IPS-15b (cell line): Measurements from ENCODE around the gene CCN2.
"Not testable (repeated sequence)": the region's sequence is repeated elsewhere in the genome, so short reads cannot be mapped to it uniquely, and the experiment has no call there.

Source experiments
- H3K27me3 ChIP-seq: one replicate; pipeline ENCODE4 v1.6.1; 2013; ENCODE audit warnings: low read length; ENCODE audit not compliant: control insufficient read depth, insufficient read depth
- H3K36me3 ChIP-seq: one replicate; pipeline ENCODE4 v1.6.1; 2013; ENCODE audit warnings: low read length; ENCODE audit not compliant: control insufficient read depth, insufficient read depth
- H3K4me1 ChIP-seq: one replicate; pipeline ENCODE4 v1.6.1; 2013; ENCODE audit warnings: mild to moderate bottlenecking, low read length; ENCODE audit not compliant: control insufficient read depth, insufficient read depth
- H3K4me3 ChIP-seq: one replicate; pipeline ENCODE4 v1.5.1; 2013; ENCODE audit warnings: low read depth, low read length
- H3K9ac ChIP-seq: one replicate; pipeline ENCODE4 v1.6.1; 2013; ENCODE audit warnings: low read depth, mild to moderate bottlenecking, low read length
- H3K9me3 ChIP-seq: one replicate; pipeline ENCODE4 v1.6.1; 2013; ENCODE audit warnings: mild to moderate bottlenecking, low read length; ENCODE audit not compliant: control insufficient read depth, insufficient read depth

CCN2 gene

DNA sequence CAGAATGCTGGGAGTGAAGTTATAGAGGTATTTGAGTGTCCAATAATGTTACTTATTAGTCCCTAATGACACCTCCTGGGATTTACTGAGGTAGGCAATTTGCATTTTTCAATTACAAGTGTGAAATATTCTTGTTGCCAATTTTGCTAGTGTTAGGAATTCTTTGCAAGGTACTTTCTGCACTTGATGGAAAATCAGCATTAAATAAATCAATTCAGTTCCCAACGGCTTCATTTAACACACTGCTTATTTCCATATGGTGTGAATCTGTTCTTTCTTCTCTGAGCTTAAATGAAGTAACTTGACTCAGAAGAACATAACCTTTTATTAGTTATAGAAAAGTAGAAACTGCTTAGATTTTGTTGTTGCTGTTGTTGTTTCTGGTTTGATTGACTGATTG is 21.2 kb downstream of the CCN2 start:
- Histone ChIP-seq H3K9ac (no peak overlapping the region), H3K27me3 (no peaks in the 10 kb centered on the region), H3K9me3 (no peaks in the 10 kb centered on the region), H3K36me3 (no peaks in the 10 kb centered on the region), H3K4me3 (no peak overlapping the region), H3K4me1 (no peaks in the 10 kb centered on the region)

DNA sequence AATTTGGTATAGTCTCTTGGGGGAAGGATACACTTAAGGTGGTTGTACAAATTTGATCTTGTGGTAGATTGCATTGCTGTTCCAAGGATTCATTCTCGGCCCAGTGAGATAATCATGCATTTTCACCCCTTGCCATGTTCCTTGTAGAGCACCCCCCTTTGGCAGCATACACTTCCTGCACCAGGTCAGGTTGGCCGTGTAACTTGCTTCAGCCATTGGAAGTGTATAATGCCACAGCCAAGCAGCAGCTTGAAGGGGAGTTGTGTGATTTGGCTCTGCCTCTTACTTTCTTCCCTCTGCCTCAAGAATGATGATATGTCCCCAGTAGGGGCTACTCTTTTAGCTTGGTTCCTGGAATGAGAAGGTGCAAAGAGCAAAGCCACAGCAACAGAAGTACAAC is 21.9 kb downstream of the CCN2 start:
- H3K36me3 ChIP-seq = no peaks in the 10 kb centered on the region
- H3K9me3 ChIP-seq = no peaks in the 10 kb centered on the region
- H3K4me1 ChIP-seq = no peaks in the 10 kb centered on the region
- no peak overlapping the region for H3K9ac ChIP-seq
- no peak overlapping the region for H3K4me3 ChIP-seq
- H3K27me3 ChIP-seq = no peaks in the 10 kb centered on the region

DNA sequence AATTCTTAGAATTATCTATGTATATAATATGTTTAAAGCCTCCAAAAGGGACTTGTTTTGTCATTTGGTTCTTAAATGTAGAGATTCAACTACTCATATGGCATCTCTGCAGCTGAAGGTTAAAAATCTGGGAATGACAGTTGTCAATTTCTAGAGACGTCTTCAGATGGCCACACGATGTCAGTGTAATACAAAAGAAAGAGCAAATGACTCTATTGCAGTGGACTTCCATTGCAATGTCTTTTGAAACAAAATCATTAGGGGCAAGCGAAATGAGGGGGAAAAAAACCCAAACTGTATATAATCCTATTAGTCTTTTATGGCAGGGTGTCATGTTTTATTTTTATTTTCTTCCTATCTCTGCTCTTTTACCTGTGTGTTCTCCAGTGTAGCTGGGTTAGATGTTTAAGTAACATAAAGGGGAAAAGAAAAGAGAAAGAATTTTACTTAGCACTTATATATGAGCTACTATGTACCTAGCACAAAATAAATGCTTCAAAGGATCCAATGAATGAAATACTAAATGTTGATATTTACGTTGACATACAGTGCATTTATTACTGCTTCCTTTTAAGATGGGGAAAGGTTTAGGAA is 26.2 kb downstream of the CCN2 start:
- Histone ChIP-seq H3K9me3 (no peaks in the 10 kb centered on the region), H3K36me3 (no peaks in the 10 kb centered on the region), H3K4me3 (no peak overlapping the region), H3K4me1 (no peaks in the 10 kb centered on the region), H3K9ac (no peak overlapping the region), H3K27me3 (no peaks in the 10 kb centered on the region)

DNA sequence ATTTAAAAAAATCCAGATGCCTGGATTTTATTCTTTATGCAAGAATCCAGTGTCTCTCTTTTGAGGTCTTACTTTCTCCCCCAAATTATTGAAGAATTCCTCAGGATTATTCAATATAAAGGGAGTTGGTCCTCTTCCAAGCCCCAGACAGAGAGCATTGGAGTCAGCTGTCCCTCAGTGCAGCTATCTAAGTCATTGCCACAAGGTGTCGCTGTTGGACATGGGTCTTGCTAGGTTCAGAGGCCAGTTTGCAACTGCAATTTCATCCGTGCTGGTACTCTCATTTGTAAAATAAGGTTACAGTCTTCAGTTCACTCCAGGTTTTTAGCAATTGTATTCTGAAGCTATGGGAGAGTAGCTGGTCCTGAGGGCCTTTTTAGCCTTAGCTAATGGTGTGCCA is 27.8 kb downstream of the CCN2 start:
- Histone ChIP-seq H3K9ac (no peak overlapping the region), H3K4me1 (no peaks in the 10 kb centered on the region), H3K27me3 (no peaks in the 10 kb centered on the region), H3K36me3 (peaks cover 8% of the 10 kb centered on the region), H3K4me3 (no peak overlapping the region), H3K9me3 (no peaks in the 10 kb centered on the region)

DNA sequence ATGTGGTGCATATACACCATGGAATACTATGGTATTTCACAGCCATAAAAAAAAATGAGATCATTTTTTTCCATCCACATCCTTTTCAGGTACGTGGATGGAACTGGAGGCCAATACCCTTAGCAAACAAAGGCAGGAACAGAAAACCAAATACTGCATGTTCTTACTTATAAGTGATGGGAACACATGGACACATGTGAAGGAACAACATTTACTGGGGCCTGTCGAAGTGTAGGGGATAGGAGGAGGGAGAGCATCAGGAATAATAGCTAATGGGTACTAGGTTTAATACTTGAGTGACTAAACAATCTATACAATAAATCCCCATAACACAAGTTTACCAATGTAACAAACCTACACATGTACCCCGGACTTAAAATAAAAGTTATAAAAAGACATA is 30.5 kb downstream of the CCN2 start:
- no peaks in the 10 kb centered on the region for H3K27me3 ChIP-seq
- no peak overlapping the region for H3K9ac ChIP-seq
- H3K9me3 ChIP-seq = no peaks in the 10 kb centered on the region

DNA sequence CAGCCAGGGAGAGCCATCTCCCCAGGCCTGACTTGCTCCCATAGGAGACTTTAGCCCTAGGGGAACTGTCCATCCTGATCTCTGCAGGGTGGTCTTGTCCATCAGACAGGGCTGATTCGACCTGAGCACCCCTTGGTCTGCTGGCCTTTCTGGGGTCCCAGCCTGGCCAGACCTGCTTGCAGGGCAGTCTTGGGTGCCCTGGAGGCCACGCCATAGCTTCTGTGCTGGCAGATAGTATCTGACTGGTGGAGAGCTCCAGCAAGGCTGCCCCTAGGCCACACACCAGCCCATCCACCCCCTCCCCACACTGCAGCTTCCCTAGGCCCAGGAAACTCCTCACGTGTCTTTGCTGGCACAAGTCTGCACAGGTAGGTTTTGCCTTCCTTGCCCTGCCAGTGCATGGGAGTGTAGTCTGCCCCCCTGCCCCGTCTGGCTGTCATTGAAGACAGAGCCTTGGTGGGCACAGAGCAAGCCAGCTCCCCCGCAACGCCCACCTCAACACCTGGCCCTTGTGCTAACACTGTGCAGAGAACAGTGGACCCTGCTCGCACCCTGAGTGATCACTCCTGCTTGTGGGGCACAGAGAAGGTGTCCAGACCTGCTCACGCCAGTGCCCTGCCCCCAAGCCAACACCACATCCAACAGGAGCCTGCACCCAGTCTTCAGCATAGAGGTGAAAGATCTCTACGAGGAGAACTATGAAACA is 32.4 kb downstream of the CCN2 start:
- Histone ChIP-seq H3K36me3 (peaks cover 22% of the 10 kb centered on the region), H3K4me1 (no peaks in the 10 kb centered on the region), H3K4me3 (no peak overlapping the region), H3K9ac (no peak overlapping the region), H3K27me3 (no peaks in the 10 kb centered on the region), H3K9me3 (no peaks in the 10 kb centered on the region)

More for the DNA sequence above, 30.5 kb downstream of the CCN2 start:
- Histone ChIP-seq H3K4me3 (no peak overlapping the region), H3K4me1 (no peaks in the 10 kb centered on the region), H3K36me3 (peaks cover 17% of the 10 kb centered on the region)

DNA sequence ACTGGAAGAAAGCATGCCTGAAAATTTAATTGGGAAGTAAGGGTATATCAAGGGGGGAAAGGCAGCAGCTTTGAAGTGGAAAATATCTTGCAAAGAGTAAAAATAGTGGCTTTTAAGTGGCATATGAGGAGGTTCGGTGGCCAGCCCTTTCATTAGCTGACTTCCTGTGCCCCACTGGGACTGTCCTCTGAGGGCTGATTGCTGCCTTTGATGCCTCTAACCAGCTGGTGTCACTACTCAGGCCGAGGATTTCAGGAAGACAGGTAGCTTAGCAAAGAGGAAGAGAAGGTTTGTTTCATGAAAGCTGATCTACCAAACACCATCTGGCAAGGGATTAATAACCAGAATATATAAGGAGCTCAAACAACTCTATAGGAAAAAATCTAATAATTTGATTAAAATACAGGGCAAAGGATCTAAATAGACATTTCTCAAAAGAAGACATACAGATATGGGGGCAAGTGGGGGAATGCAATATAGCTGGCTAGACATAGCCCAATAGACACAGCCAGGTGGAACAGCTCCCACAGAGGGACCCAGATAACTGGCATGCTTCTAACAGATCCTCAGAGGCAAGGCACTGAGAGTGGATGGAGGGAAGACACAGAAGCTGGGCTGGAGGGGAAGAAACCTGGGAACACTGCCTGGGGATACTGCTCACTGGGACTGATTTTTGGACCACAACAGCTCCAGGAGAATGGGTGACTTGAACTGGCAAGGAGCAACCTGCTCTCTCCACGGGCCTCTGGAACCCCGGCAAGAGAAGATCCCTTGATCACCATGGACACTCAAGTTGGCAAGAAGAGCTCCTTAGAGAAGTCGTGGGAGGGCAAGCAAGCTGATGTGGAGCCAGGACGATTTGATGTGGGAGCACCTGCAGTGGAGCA is 33.2 kb downstream of the CCN2 start:
- H3K4me3 ChIP-seq = no peak overlapping the region
- H3K9ac ChIP-seq = no peak overlapping the region
- H3K27me3 ChIP-seq = no peaks in the 10 kb centered on the region
- H3K9me3 ChIP-seq = no peaks in the 10 kb centered on the region
- peaks cover 22% of the 10 kb centered on the region for H3K36me3 ChIP-seq
- H3K4me1 ChIP-seq = no peaks in the 10 kb centered on the region

DNA sequence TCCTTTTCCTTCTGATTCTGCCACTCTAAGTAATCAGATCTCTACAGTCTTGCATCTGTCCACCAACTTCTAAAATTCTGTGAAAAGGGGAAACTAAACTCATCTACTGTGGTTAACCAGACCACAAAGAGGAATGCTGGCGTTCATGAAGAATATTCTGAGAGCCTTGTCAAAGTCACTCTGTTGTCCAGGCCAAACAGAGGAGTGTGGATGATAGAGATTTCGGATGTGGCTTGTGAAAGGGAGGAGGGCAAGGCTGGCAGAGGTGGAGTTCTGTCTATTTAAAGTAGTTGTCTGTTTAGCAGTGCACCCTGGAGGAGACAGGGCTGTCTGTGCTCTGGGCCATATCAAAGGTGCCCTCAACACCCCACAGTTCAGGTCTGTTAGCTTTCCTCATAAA is 33.9 kb downstream of the CCN2 start:
- no peak overlapping the region for H3K9ac ChIP-seq
- H3K27me3 ChIP-seq = no peaks in the 10 kb centered on the region
- peaks cover 2% of the 10 kb centered on the region for H3K4me1 ChIP-seq
- H3K4me3 ChIP-seq = no peak overlapping the region
- no peaks in the 10 kb centered on the region for H3K9me3 ChIP-seq
- peaks cover 22% of the 10 kb centered on the region for H3K36me3 ChIP-seq

DNA sequence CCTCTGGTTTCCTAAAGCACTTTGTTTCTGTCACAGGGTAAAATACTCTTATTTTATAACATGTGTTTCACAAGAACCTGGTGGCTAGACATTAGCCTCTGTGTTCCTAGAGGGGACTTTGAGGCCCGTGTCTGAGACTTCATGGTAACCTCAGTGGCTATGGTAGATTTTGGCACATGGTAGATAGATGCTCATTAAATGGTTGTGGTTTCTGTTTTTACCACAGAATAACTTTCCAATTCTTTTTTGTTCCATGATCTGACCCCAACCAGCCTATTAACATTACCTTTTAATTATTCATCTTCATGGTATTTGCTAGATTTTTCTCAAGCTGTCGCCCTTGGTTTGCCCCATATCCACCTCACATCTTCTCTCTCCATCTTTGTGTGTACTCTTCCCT is 34.3 kb downstream of the CCN2 start:
- Histone ChIP-seq H3K27me3 (no peaks in the 10 kb centered on the region), H3K9me3 (no peaks in the 10 kb centered on the region), H3K4me3 (no peak overlapping the region), H3K36me3 (peaks cover 24% of the 10 kb centered on the region), H3K4me1 (peaks cover 2% of the 10 kb centered on the region), H3K9ac (no peak overlapping the region)

DNA sequence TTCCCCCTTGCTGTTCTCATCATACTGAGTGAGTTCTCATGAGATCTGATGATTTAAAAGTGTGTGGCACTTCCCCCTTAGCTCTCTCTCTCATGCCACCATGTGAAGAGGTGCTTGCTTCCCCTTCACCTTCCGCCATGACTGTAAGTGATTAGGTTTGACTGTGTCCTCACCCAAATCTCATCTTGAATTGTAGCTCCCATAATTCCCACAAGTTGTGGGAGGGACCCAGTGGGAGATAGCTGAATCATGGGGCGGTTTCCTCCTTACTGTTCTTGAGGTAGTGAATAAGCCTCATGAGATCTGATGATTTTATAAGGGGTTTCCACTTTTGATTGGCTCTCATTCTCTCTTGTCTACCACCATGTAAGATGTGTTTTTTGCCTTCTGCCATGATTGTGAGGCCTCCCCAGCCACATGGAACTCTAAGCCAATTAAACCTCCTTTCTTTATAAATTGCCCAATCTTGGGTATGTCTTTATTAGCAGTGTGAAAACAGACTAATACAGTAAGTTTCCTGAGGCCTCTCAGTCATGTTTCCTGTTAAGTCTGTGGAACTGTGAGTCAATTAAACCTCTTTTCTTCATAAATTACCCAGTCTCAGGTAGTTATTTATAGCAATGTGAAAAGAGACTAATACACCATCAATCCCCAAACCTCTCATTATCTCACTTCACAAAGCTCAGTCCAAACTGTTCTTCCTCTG is 34.9 kb downstream of the CCN2 start:
- peaks cover 28% of the 10 kb centered on the region for H3K36me3 ChIP-seq
- not testable (repeated sequence) for H3K9ac ChIP-seq, H3K4me1 ChIP-seq, H3K4me3 ChIP-seq, H3K27me3 ChIP-seq, H3K9me3 ChIP-seq

DNA sequence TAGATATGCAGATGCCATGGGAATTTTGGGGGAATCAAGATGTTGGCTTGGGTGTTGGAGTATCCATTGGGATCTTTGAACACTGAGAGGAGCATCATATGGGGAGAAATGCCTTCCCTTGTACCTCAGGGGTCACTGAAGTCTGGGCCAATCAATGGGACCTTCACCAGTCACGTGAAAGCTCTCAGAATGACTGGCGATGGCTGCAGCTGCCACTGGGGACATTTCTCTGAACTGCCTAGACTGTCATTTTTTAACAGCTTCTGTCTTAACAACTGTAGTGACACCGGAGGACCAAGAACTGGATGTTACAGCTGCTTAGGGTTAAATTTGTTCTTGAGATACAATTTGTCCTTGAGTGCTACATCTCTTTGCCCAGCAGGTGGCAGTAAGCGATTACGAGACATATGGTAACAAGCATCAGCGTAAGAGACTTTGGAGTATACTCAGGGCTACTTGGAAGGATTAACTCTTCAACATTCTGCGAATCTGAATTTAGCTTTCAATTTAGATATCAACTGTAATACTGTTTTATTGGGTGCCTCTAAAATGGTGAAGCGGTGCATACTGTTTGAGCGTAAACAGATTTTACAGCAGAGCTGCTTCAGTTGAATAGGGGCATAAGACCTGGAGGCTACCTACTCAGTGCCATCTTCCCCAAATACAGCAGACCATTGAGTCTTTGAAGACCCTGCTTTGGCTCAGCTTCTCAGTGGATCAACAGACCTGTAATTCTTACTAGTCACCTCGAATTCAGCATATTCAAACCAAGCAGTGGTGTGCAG is 36.0 kb downstream of the CCN2 start:
- Histone ChIP-seq H3K4me1 (peaks cover 6% of the 10 kb centered on the region), H3K9ac (no peak overlapping the region), H3K4me3 (no peak overlapping the region), H3K36me3 (peaks cover 28% of the 10 kb centered on the region), H3K9me3 (no peaks in the 10 kb centered on the region), H3K27me3 (no peaks in the 10 kb centered on the region)
